GM12891 (cell line): ENCODE measurements around the gene MAEA.

Experiments
- POLR2A ChIP-seq: IDR thresholded peaks from 2 replicates; pipeline ENCODE4 v1.6.1; 2011; ENCODE audit warnings: low read depth, low read length, control low read depth
- POLR2AphosphoS5 ChIP-seq: IDR thresholded peaks from 2 replicates; pipeline ENCODE4 v1.6.1; 2011; ENCODE audit warnings: low read depth, low read length, control low read depth
- SPI1 ChIP-seq: IDR thresholded peaks from 2 replicates; pipeline ENCODE4 v1.6.1; 2011; ENCODE audit warnings: low read depth, low read length, control low read depth

DNA sequence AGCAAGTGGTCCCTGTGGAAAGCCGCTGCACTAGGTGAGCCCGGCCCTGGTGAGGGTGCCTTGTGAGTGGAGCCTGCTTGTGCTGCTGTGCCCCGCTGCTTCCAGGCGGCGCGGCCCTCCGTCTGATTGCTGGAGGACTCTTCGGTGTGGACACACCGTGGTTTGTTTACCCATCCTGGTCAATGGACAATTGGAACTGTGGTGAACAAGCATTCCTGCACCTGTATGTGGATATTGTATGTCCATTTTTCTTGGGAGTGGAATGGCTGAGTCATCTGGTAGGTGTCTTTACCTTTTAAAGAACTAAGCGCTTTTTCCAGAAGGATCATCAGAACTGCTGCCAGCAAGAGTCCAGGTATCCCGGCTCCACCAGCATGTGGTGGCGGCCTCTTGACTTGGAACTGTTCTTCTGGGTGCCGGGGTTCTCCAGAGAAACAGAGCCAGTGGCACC, 15.6 kb downstream of the MAEA start:
- TF ChIP-seq POLR2AphosphoS5 (no peak), POLR2A (no peak), SPI1 (no peak)
